ENCODE results near the gene MAGOH.
"Not testable (repeated sequence)": the region's sequence is repeated elsewhere in the genome, so short reads cannot be mapped to it uniquely, and the experiment has no call there.

Gene MAGOH

GRCh38 chr1:53218201-53218600 lies 20.1 kb downstream of the MAGOH start:
- no peak for TF ChIP-seq CTCF (conservative IDR thresholded peaks at IDR 0.05; ENCODE audit: control insufficient read depth, insufficient read depth, low read depth, low read length)
- DNase-seq (ENCODE audit: low read depth) = no peak

GRCh38 chr1:53214376-53214940 lies 23.9 kb downstream of the MAGOH start:
- H3K4me3 ChIP-seq (ENCODE audit: control insufficient read depth, low read depth, low read length) = no peak overlapping the region
- TF ChIP-seq CTCF (conservative IDR thresholded peaks at IDR 0.05; ENCODE audit: control insufficient read depth, insufficient read depth, low read depth, low read length) = no peak

More at GRCh38 chr1:53218201-53218600, 20.1 kb downstream of the MAGOH start:
- no peak overlapping the region for H3K4me3 ChIP-seq (ENCODE audit: control insufficient read depth, low read depth, low read length)

DNA sequence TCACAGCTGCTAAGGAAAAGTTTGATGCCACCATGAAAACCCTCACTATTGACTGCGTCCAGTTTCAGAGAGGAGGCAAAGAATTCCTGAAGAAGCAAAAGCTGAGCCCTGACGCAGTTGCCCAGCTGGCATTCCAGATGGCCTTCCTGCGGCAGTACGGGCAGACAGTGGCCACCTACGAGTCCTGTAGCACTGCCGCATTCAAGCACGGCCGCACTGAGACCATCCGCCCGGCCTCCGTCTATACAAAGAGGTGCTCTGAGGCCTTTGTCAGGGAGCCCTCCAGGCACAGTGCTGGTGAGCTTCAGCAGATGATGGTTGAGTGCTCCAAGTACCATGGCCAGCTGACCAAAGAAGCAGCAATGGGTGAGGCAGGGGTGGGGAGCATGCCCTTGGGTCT lies 27.4 kb downstream of the MAGOH start:
- TF ChIP-seq CTCF (conservative IDR thresholded peaks at IDR 0.05; ENCODE audit: control insufficient read depth, insufficient read depth, low read depth, low read length) = no peak
- no peak for DNase-seq (ENCODE audit: low read depth)
- H3K4me3 ChIP-seq (ENCODE audit: control insufficient read depth, low read depth, low read length) = no peak overlapping the region

More at GRCh38 chr1:53214376-53214940, 23.9 kb downstream of the MAGOH start:
- no peak for DNase-seq (ENCODE audit: low read depth)

DNA sequence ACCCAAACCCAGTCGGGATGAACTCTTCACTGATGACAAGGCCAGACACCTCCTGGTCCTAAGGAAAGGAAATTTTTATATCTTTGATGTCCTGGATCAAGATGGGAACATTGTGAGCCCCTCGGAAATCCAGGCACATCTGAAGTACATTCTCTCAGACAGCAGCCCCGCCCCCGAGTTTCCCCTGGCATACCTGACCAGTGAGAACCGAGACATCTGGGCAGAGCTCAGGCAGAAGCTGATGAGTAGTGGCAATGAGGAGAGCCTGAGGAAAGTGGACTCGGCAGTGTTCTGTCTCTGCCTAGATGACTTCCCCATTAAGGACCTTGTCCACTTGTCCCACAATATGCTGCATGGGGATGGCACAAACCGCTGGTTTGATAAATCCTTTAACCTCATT lies 28.0 kb downstream of the MAGOH start:
- DNase-seq (ENCODE audit: low read depth) = no peak
- no peak for TF ChIP-seq CTCF (conservative IDR thresholded peaks at IDR 0.05; ENCODE audit: control insufficient read depth, insufficient read depth, low read depth, low read length)
- H3K4me3 ChIP-seq (ENCODE audit: control insufficient read depth, low read depth, low read length) = no peak overlapping the region

GRCh38 chr1:53207726-53208125 lies 30.6 kb downstream of the MAGOH start:
- peak; percentile 84 for DNase-seq (ENCODE audit: low read depth)

GRCh38 chr1:53206735-53207379 lies 31.5 kb downstream of the MAGOH start:
- H3K4me3 ChIP-seq (ENCODE audit: control insufficient read depth, low read depth, low read length) = no peak overlapping the region
- no peak for DNase-seq (ENCODE audit: low read depth)

More at GRCh38 chr1:53207726-53208125, 30.6 kb downstream of the MAGOH start:
- no peak overlapping the region for H3K4me3 ChIP-seq (ENCODE audit: control insufficient read depth, low read depth, low read length)
- no peak for TF ChIP-seq CTCF (conservative IDR thresholded peaks at IDR 0.05; ENCODE audit: control insufficient read depth, insufficient read depth, low read depth, low read length)

GRCh38 chr1:53206083-53206685 lies 32.1 kb downstream of the MAGOH start:
- not testable (repeated sequence) for DNase-seq (ENCODE audit: low read depth); H3K4me3 ChIP-seq (ENCODE audit: control insufficient read depth, low read depth, low read length)

More at GRCh38 chr1:53206735-53207379, 31.5 kb downstream of the MAGOH start:
- TF ChIP-seq CTCF (conservative IDR thresholded peaks at IDR 0.05; ENCODE audit: control insufficient read depth, insufficient read depth, low read depth, low read length) = no peak

GRCh38 chr1:53205496-53205895 lies 32.8 kb downstream of the MAGOH start:
- DNase-seq (ENCODE audit: low read depth); H3K4me3 ChIP-seq (ENCODE audit: control insufficient read depth, low read depth, low read length): not testable (repeated sequence)

All from fibroblast of mammary gland (primary cell).